Stomach (tissue), 4 donors: ENCODE measurements around the gene PRR22.

Experiments
- CTCF ChIP-seq, 7 experiments: fragments of 450-650 bp in 4 of 7; fragments of 200-600 bp in 3 of 7; sonication (generic) in 3 of 7; IDR thresholded peaks; one replicate each; pipeline ENCODE4 v1.5.1; 2016 to 2019; ENCODE audit warnings: antibody characterized with exemption in 7 of 7, control low read depth in 2 of 7, mild to moderate bottlenecking in 1 of 7
- EP300 ChIP-seq: sonication (generic); formaldehyde crosslinking; IDR thresholded peaks from one replicate; pipeline ENCODE4 v1.6.1; 2017; ENCODE audit warnings: antibody characterized with exemption
- POLR2A ChIP-seq, 4 donors: fragments of 450-650 bp; IDR thresholded peaks; one replicate each; pipeline ENCODE4 v1.6.1; 2016; ENCODE audit warnings: antibody characterized with exemption in 4 of 4, control low read depth in 2 of 4, mild to moderate bottlenecking in 1 of 4, moderate library complexity in 1 of 4

- TF ChIP-seq POLR2A (IDR thresholded peaks at IDR 0.05) (no peak), CTCF (IDR thresholded peaks at IDR 0.05) (no peak), EP300 (no peak)
Observed at GRCh38 chr19:5786593-5787408, 2.3 kb upstream of the PRR22 start.
